ENCODE data around the gene C2orf72.

Gene C2orf72

DNA sequence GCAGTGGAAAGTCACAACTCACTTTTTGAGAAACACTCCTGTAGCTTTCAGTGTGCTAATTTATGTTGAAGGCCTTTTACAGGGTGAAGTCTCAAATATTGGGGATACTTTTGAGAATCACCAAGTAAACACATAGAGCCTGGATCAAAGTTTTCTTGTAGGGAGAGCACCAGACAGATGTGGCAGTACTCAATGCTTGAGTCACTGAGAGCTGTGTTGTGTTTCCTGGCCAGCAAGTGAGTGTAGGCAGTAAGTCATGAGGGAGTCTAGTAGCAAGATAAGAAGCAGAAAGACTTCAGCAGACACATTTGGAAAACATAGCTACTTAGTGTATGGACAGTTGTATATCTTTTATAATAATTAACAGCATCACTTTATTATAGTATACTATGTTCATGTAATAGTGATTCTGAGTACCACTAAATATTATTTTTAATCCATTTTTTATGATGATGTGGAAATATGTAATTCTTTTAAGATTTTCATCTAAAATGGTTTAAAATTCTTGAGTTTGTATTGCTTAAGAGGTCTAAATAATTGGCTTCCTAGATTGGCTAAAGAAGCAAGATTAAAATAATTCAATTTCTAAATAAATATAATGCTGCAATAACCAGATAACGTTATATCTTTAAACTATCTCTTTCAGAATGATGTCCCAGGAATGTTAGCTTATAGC, 32.2 kb downstream of the C2orf72 start:
- no peak for DNase-seq (ENCODE audit: low spot score)

DNA sequence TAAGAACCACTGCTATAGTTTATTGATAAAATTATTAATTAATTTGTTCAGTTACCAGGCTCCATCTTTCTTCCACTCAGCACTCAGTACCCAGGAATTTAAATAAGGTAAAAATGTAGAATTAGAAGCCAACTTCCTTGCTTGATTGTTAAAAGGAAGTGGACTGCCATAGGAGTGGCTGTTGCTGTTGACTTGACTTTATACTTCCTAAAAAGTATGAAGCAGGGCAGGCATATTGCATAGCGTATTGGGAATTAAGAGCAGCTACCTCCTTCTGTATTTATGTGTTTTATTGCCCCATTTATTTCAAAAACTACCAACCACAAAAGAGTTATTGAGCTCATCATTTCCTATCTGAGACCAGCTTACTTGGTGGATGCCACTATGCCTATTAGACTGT, 47.2 kb downstream of the C2orf72 start:
- DNase-seq (ENCODE audit: low spot score), result no peak

DNA sequence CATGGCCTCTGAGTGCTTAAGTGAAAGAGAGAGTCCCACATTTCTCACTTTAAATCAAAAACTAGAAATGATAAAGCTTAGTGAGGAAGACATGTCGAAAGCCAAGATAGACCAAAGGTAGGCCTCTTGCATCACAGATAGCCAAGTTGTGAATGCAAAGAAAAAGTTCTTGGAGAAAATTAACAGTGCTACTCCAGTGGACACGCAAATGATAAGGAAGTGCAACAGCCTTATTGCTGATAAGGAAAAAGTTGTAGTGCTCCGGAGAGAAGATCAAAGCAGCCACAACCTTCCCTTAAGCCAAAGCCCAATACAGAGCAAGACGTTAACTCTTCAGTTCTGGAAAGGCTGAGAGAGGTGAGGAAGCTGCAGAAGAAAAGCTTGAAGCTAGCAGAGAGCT, 51.4 kb downstream of the C2orf72 start:
- no peak for DNase-seq (ENCODE audit: low spot score)

- DNase-seq (ENCODE audit: low spot score), result no peak
Observed at GRCh38 chr2:231093933-231094332, 56.6 kb downstream of the C2orf72 start.

- DNase-seq (ENCODE audit: low spot score), result no peak
Observed at GRCh38 chr2:231094736-231095346, 57.5 kb downstream of the C2orf72 start.
